ENCODE data around the gene SLC35E4. TPM values are rescaled to one million over a fixed set of nuclear protein-coding genes. Genes with fewer than 3 reads are reported as not detected.

Gene SLC35E4
- total and polyA plus RNA-seq, 7 experiments from 2014 or later, result 0.85 to 5.2 (median 2.3) TPM

DNA sequence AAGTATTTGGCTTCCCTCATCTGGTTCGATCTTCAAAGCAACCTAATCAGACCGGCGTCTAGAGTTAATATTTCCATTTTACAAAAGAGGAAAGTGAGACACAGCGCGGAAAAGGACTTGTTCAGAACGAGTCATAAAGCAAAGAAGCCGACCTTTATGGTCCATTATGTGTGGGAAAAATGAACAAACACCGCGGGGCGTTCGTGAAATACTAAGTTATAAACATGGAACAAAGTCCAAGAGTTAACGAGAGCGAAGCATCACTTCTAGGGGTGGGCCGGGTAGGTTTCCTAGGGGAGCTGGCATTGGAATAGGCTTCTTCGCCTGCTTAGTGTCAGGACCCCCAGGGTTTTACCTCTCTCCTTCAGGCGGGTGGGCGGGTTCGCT lies 31.5 kb downstream of the SLC35E4 start:
- peak overlapping the region; percentile 71 for H3K27ac ChIP-seq (ENCODE audit: low read depth, low read length)
- peaks cover 0 to 1% (median 0%) of the 10 kb centered on the region in 11 donors for H3K9me3 Mint-ChIP-seq

DNA sequence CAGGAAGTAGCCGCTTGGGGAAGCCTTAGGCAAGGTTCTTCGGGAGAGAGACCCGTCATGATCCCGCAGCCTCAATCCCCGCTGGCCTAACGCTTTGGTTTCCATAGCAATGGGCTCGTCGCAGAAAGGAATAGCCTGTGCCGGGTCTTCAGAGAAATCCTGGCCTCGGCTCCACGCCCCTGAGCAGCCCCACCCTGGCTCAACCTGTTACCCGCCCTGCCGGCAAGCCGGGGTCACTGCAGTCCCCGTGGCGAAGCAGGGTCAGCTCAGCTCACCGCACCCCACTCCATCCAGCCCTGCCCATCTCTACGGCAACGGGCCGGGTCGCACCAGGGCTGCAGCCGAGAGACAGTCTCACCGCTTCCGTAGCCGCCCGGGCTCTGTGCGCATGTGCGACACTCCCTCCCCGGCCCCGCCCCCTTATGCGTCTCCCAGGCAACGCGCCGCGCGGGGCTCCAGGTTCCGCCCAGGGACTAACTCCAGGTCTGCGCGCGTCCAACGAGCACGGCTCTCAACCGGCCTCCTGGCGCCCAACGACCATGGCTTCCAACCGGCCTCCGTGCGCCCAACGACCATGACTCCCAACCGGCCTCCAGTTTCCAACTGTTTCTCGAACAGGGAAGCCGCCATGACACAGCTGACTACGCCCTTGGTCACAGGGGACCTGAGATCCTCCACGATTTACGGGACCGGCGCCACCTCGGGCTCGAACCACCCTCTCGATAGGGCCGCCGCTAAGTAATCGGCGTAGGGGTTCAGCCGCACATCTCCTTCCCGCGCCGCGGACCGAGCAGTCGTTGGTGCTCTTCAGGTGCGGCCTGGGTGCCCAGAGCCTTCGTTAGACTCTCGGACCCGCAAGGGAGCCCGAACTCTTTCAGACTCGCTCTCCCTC lies 32.2 kb downstream of the SLC35E4 start, which contains the start of gene DUSP18:
Gene DUSP18 (minus strand): TSS at position 382 of the 892 bp plus-strand sequence. CDS start 3,872 bp downstream, outside the sequence.
- Mint-ChIP-seq H3K27ac (peak within 1 kb of the TSS; percentile 74 to 97 (median 91)), H3K36me3 (peaks cover 4 to 22% (median 11%) of the 10 kb centered on the region in 5 donors), H3K4me1 (peaks cover 17 to 30% (median 24%) of the 10 kb centered on the region in 7 donors), H3K27me3 (peaks cover 0 to 4% (median 0%) of the 10 kb centered on the region in 5 donors), H3K4me3 (peak within 1 kb of the TSS; percentile 90 to 98 (median 95)), H3K9me3 (peaks cover 0 to 1% (median 0%) of the 10 kb centered on the region in 11 donors)
- DNase-seq (peak; percentile 87 to 95 (median 92)), ATAC-seq (peak; percentile 96)
- CTCF ChIA-PET, result interaction anchor here (1.6 to 1.8 kb wide), 2 partner anchors 33 kb away, joined by 5 to 6 read pairs; partner anchors contain the start of gene SLC35E4
- POLR2A ChIA-PET, result interaction anchor here (0.6 to 1.7 kb wide), 9 partner anchors 22 to 1806 kb away, joined by 3 to 11 read pairs (median 4); partner anchors contain the start of genes OSBP2 and SLC35E4
- Histone ChIP-seq H3K4me3 (ENCODE audit: low read length) (peak within 1 kb of the TSS; percentile 98), H3K36me3 (ENCODE audit: control insufficient read depth in 2 of 3, insufficient read depth in 3 of 3, low read length in 3 of 3) (peaks cover 0 to 20% (median 0%) of the 10 kb centered on the region in 3 experiments), H3K27me3 (ENCODE audit: control insufficient read depth in 2 of 2, insufficient read depth in 2 of 2, low read length in 2 of 2) (no peaks in the 10 kb centered on the region), H3K27ac (ENCODE audit: low read depth, low read length) (peak within 1 kb of the TSS; percentile 71), H3K9me3 (ENCODE audit: control insufficient read depth in 2 of 3, low read length in 3 of 3) (no peaks in the 10 kb centered on the region), H3K4me1 (ENCODE audit: control insufficient read depth in 2 of 2, insufficient read depth in 2 of 2, low read length in 2 of 2) (peaks cover 4 to 6% of the 10 kb centered on the region in 2 donors)
- intact Hi-C loops (cut with micrococcal nuclease), result loop anchor here (1.0 to 2.0 kb wide), 10 partner anchors 18 to 829 kb away; partner anchors contain the start of genes OSBP2 (in 2 of the 2), SLC35E4 (in 2 of the 2), ASCC2 (in 1 of the 2) and RNF185 (in 1 of the 2)

More for the DNA sequence above, 31.5 kb downstream of the SLC35E4 start:
- Histone ChIP-seq H3K27me3 (ENCODE audit: control insufficient read depth in 2 of 2, insufficient read depth in 2 of 2, low read length in 2 of 2) (no peaks in the 10 kb centered on the region), H3K4me1 (ENCODE audit: control insufficient read depth in 2 of 2, insufficient read depth in 2 of 2, low read length in 2 of 2) (peaks cover 4 to 6% of the 10 kb centered on the region in 2 donors), H3K4me3 (ENCODE audit: low read length) (peak overlapping the region; percentile 98), H3K36me3 (ENCODE audit: control insufficient read depth in 2 of 3, insufficient read depth in 3 of 3, low read length in 3 of 3) (peaks cover 0 to 26% (median 0%) of the 10 kb centered on the region in 3 experiments), H3K9me3 (ENCODE audit: control insufficient read depth in 2 of 3, low read length in 3 of 3) (no peaks in the 10 kb centered on the region)
- POLR2A ChIA-PET, result interaction anchor here (0.7 to 1.7 kb wide), 9 partner anchors 21 to 832 kb away, joined by 3 to 11 read pairs (median 4); partner anchors contain the start of genes OSBP2 and SLC35E4
- ATAC-seq, result no peak
- H3K36me3 Mint-ChIP-seq, result peaks cover 6 to 28% (median 15%) of the 10 kb centered on the region in 5 donors
- H3K4me1 Mint-ChIP-seq, result peaks cover 17 to 30% (median 24%) of the 10 kb centered on the region in 7 donors
- intact Hi-C loops (cut with micrococcal nuclease), result loop anchor here (1.0 to 2.0 kb wide), 10 partner anchors 18 to 829 kb away; partner anchors contain the start of genes OSBP2 (in 2 of the 2), SLC35E4 (in 2 of the 2), ASCC2 (in 1 of the 2) and RNF185 (in 1 of the 2)
- DNase-seq, result peak in 4 of 9 donors; percentile 5 to 16 (median 10)
- peak overlapping the region; percentile 90 to 98 (median 95) for H3K4me3 Mint-ChIP-seq
- peak overlapping the region; percentile 74 to 97 (median 91) for H3K27ac Mint-ChIP-seq
- CTCF ChIA-PET, result interaction anchor here (1.8 kb wide), 1 partner anchor 32 kb away, joined by 5 read pairs; no protein-coding TSS in a partner anchor
- H3K27me3 Mint-ChIP-seq, result peaks cover 0 to 4% (median 0%) of the 10 kb centered on the region in 5 donors

DNA sequence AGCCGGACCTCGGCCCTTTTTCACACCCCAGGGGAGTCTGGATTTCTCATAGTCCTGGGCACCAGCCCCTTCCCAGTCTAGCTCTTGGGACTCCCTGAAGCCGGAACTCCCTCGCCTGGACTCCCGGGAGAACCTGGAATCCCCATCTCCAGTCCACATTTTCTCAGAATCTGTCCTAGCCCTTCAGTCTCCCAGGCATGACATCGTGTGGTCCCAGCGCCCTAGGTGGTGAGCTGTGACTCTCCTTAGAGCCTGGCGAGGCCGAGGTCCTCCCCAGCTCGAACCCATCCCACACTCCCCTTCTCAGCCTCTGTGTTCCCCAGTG lies 32.8 kb downstream of the SLC35E4 start:
- Histone ChIP-seq H3K36me3 (ENCODE audit: control insufficient read depth in 2 of 3, insufficient read depth in 3 of 3, low read length in 3 of 3) (peaks cover 0 to 14% (median 0%) of the 10 kb centered on the region in 3 experiments), H3K27ac (ENCODE audit: low read depth, low read length) (peak overlapping the region; percentile 71), H3K9me3 (ENCODE audit: control insufficient read depth in 2 of 3, low read length in 3 of 3) (no peaks in the 10 kb centered on the region), H3K27me3 (ENCODE audit: control insufficient read depth in 2 of 2, insufficient read depth in 2 of 2, low read length in 2 of 2) (no peaks in the 10 kb centered on the region), H3K4me3 (ENCODE audit: low read length) (peak overlapping the region; percentile 98), H3K4me1 (ENCODE audit: control insufficient read depth in 2 of 2, insufficient read depth in 2 of 2, low read length in 2 of 2) (peaks cover 4 to 6% of the 10 kb centered on the region in 2 donors)
- ChIA-PET POLR2A (interaction anchor here (0.6 to 1.6 kb wide), 2 partner anchors 26 to 1806 kb away, joined by 4 to 5 read pairs; partner anchors contain the start of gene OSBP2), CTCF (interaction anchor here (1.6 kb wide), 1 partner anchor 33 kb away, joined by 6 read pairs; the partner anchor contains the start of gene SLC35E4)
- no peak for ATAC-seq
- intact Hi-C loops (cut with micrococcal nuclease), result no loop called here
- Mint-ChIP-seq H3K27me3 (peaks cover 0 to 4% (median 0%) of the 10 kb centered on the region in 5 donors), H3K36me3 (peaks cover 0 to 16% (median 6%) of the 10 kb centered on the region in 5 donors), H3K4me1 (peaks cover 17 to 30% (median 24%) of the 10 kb centered on the region in 7 donors), H3K4me3 (peak overlapping the region; percentile 90 to 98 (median 95)), H3K27ac (peak overlapping the region in 6 of 9 donors; percentile 60 to 97 (median 86)), H3K9me3 (peaks cover 0 to 1% (median 0%) of the 10 kb centered on the region in 11 donors)
- DNase-seq, result no peak

DNA sequence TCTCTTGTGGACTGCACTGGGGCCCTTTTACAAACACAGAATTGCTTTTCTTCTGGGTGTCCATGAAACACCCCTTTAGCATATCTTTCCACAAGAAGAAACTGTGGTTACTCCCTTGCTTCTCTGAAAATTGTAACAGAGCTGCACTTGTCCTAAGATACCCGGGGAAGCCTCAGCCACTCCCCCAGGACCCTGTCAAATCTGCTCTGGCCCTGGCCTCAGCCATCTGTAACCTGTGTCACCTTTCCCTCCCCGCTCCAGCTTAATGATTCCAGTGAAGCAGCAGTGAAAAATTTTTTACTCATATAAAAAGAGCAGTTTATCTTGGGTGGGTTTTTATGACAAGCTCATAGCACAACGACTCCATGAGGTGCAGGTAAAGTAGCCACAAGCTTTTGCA lies 35.5 kb downstream of the SLC35E4 start:
- ChIA-PET CTCF (no interaction called here), POLR2A (no interaction called here)
- ATAC-seq (no peak), DNase-seq (no peak)
- Mint-ChIP-seq H3K36me3 (no peaks in the 10 kb centered on the region), H3K27me3 (peaks cover 0 to 9% (median 0%) of the 10 kb centered on the region in 5 donors), H3K4me3 (no peak overlapping the region), H3K4me1 (peaks cover 10 to 20% (median 18%) of the 10 kb centered on the region in 7 donors), H3K27ac (peak overlapping the region in 1 of 9 donors; percentile 77), H3K9me3 (peaks cover 0 to 1% (median 0%) of the 10 kb centered on the region in 11 donors)
- no peaks in the 10 kb centered on the region for H3K27me3 ChIP-seq (ENCODE audit: control insufficient read depth in 2 of 2, insufficient read depth in 2 of 2, low read length in 2 of 2)
- peaks cover 0 to 3% (median 0%) of the 10 kb centered on the region in 3 experiments for H3K36me3 ChIP-seq (ENCODE audit: control insufficient read depth in 2 of 3, insufficient read depth in 3 of 3, low read length in 3 of 3)
- intact Hi-C loops (cut with micrococcal nuclease), result no loop called here
- H3K4me3 ChIP-seq (ENCODE audit: low read length), result no peak overlapping the region
- H3K4me1 ChIP-seq (ENCODE audit: control insufficient read depth in 2 of 2, insufficient read depth in 2 of 2, low read length in 2 of 2), result peaks cover 4 to 6% of the 10 kb centered on the region in 2 donors
- no peaks in the 10 kb centered on the region for H3K9me3 ChIP-seq (ENCODE audit: control insufficient read depth in 2 of 3, low read length in 3 of 3)
- H3K27ac ChIP-seq (ENCODE audit: low read depth, low read length), result no peak overlapping the region

DNA sequence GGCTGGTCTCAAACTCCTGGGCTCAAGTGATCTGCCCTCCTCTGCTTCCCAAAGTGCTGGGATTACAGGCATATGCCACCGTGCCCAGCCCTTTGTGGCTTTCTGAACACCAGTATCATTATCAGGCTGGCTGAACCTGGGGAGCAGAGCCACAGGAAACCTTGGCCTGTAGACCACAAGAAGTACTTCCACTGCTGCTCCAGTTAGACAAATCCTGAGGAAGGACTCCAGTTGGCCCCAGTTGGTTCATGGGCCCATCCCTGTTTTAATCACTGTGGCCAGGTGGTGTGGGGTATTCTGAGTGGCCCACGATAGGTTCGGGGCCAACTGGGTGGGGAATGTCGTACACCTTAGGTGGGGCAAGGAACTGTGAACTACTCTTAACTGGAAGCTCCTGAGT lies 37.6 kb downstream of the SLC35E4 start:
- ChIA-PET CTCF (no interaction called here), POLR2A (no interaction called here)
- no peak overlapping the region for H3K4me3 Mint-ChIP-seq
- no peaks in the 10 kb centered on the region for H3K9me3 ChIP-seq (ENCODE audit: control insufficient read depth in 2 of 3, low read length in 3 of 3)
- H3K36me3 ChIP-seq (ENCODE audit: control insufficient read depth in 2 of 3, insufficient read depth in 3 of 3, low read length in 3 of 3), result no peaks in the 10 kb centered on the region
- H3K36me3 Mint-ChIP-seq, result no peaks in the 10 kb centered on the region
- intact Hi-C loops (cut with micrococcal nuclease), result no loop called here
- peaks cover 0 to 9% (median 6%) of the 10 kb centered on the region in 7 donors for H3K4me1 Mint-ChIP-seq
- ATAC-seq (no peak), DNase-seq (no peak)
- H3K27me3 Mint-ChIP-seq, result peaks cover 0 to 12% (median 6%) of the 10 kb centered on the region in 5 donors
- H3K4me3 ChIP-seq (ENCODE audit: low read length), result no peak overlapping the region
- peaks cover 0 to 1% (median 0%) of the 10 kb centered on the region in 11 donors for H3K9me3 Mint-ChIP-seq
- no peak overlapping the region for H3K27ac ChIP-seq (ENCODE audit: low read depth, low read length)
- H3K27ac Mint-ChIP-seq, result no peak overlapping the region
- H3K4me1 ChIP-seq (ENCODE audit: control insufficient read depth in 2 of 2, insufficient read depth in 2 of 2, low read length in 2 of 2), result no peaks in the 10 kb centered on the region
- H3K27me3 ChIP-seq (ENCODE audit: control insufficient read depth in 2 of 2, insufficient read depth in 2 of 2, low read length in 2 of 2), result no peaks in the 10 kb centered on the region

DNA sequence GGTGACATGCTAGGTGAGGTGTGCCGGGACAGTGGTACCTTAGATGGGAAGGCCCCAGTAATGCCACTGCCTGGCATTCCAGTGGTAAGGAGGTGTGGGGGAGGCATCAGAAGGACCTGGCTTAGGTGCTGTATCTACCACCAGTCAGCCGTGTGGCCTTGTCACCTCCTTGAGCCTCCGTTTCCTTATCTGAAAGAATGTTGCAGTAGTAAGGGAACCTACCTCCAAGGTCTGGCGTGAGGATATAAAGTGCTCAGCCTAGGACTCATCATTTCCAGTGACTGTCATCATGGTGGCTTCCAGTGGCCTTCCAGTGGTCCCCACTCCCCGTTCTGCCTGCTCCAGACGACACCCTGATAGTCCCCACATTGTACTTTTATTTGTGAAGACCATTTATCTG lies 38.9 kb downstream of the SLC35E4 start:
- H3K27ac Mint-ChIP-seq, result peak overlapping the region in 1 of 9 donors; percentile 15

More for the DNA sequence above, 38.9 kb downstream of the SLC35E4 start:
- Mint-ChIP-seq H3K36me3 (no peaks in the 10 kb centered on the region), H3K4me1 (peaks cover 0 to 3% (median 0%) of the 10 kb centered on the region in 7 donors), H3K9me3 (no peaks in the 10 kb centered on the region), H3K4me3 (no peak overlapping the region), H3K27me3 (peaks cover 0 to 17% (median 6%) of the 10 kb centered on the region in 5 donors)
- ChIA-PET CTCF (no interaction called here), POLR2A (no interaction called here)
- no peak for ATAC-seq
- Histone ChIP-seq H3K27ac (ENCODE audit: low read depth, low read length) (no peak overlapping the region), H3K9me3 (ENCODE audit: control insufficient read depth in 2 of 3, low read length in 3 of 3) (no peaks in the 10 kb centered on the region), H3K4me3 (ENCODE audit: low read length) (no peak overlapping the region), H3K27me3 (ENCODE audit: control insufficient read depth in 2 of 2, insufficient read depth in 2 of 2, low read length in 2 of 2) (no peaks in the 10 kb centered on the region), H3K36me3 (ENCODE audit: control insufficient read depth in 2 of 3, insufficient read depth in 3 of 3, low read length in 3 of 3) (no peaks in the 10 kb centered on the region), H3K4me1 (ENCODE audit: control insufficient read depth in 2 of 2, insufficient read depth in 2 of 2, low read length in 2 of 2) (no peaks in the 10 kb centered on the region)
- no peak for DNase-seq
- intact Hi-C loops (cut with micrococcal nuclease), result no loop called here
